GM21360 (cell line): ENCODE results near the gene TPGS1.

ENCODE experiments used
- ATAC-seq: cut with Tn5 transposase; IDR thresholded peaks from one replicate; pipeline ENCODE4 v1.9.1; 2021; ENCODE audit warnings: mild to moderate bottlenecking, moderate library complexity; ENCODE audit not compliant: unreplicated experiment

Gene TPGS1, protein sequence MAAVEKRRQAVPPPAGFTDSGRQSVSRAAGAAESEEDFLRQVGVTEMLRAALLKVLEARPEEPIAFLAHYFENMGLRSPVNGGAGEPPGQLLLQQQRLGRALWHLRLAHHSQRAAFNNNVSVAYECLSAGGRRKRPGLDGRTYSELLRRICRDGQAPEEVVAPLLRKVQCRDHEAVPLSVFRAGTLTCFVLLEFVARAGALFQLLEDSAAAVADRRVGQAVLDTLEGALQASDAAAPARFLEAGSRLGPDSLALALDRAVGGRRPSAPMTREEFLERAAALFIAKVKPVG

DNA sequence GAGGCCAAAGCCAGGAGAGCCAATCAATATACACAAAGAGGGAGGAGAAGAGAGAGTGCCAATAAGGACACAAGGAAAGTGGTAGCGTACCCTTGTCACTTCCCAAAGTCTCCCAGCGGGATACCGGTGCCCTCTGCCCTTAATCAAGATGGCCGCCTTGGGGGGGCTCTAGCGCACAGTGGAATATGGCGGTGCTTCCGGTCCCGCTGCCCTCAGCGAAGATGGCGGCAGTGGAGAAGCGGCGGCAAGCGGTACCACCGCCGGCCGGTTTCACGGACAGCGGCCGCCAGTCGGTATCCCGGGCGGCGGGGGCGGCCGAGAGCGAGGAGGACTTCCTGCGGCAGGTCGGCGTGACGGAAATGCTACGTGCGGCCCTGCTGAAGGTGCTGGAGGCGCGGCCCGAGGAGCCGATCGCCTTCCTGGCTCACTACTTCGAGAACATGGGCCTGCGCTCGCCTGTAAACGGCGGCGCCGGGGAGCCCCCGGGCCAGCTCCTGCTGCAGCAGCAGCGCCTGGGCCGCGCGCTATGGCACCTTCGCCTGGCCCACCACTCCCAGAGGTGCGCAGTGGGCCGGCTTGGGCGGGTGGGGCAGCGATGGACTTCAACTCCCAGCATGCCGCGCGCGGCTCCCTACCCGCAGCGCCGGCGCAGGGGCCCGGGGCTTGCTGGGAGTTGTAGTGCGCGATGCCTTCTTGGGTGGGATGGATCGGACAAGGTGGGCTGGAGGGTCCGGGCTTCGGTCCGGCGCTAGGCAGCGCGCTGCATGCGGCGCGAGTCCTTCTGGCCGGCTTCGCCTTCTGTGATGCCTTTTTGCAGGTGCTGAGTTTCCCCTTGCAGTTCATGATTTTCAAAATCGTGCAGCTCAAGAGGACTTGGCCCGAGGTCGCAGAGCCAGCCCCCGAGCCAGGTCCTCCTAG is at the start of gene TPGS1:
Gene TPGS1, plus strand, starts transcription at position 212 of the 918 bp plus-strand sequence. Its CDS starts 10 bp downstream, at position 222.
- peak; percentile 49 for ATAC-seq

DNA sequence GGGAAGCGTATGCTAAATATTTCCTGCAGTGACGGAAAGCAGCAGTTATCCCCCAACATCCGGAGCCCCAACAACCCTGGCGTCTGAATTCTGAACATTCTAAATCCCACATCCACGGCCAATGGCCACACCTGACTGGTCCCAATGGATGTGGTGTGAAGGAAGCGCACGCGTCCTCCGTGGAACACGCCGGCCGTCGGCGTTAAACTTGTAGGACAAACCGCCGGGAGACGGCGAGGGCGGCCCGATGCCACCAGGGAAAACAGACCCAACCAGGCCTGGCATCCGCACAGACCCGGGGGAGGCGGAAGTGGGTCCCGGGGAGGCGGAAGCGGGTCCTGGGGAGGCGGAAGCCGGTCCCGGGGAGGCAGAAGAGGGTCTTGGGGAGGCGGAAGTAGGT is 49.7 kb upstream of the TPGS1 start:
- no peak for ATAC-seq

DNA sequence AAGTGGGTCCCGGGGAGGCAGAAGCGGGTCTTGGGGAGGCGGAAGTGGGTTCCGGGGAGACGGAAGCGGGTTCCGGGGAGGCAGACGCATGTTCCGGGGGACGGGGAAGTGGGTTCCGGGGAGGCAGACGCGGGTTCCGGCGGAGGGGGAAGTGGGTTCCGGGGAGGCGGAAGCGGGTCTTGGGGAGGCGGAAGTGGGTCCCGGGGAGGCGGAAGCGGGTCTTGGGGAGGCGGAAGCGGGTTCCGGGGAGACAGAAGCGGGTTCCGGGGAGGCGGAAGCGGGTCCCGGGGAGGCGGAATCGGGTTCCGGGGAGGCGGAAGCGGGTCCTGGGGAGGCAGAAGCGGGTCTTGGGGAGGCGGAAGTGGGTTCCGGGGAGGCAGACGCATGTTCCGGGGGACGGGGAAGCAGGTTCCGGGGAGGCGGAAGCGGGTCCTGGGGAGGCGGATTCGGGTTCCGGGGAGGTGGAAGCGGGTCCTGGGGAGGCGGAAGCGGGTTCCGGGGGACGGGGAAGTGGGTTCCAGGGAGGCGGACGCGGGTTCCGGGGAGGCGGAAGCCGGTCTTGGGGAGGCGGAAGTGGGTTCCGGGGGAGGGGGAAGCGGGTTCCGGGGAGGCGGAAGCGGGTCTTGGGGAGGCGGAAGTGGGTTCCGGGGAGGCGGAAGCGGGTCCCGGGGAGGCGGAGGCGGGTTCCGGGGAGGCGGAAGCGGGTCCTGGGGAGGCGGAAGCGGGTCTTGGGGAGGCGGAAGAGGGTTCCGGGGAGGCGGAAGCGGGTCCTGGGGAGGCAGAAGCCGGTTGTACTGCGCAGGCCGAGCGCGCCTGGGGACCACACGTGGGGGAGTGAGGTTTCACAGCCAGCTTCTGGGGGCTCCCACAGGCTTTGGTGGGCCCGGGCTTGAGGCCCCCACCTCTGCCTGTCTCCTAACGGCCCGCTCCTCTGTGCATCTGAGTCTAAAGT is 48.9 kb upstream of the TPGS1 start:
- ATAC-seq, result no peak

DNA sequence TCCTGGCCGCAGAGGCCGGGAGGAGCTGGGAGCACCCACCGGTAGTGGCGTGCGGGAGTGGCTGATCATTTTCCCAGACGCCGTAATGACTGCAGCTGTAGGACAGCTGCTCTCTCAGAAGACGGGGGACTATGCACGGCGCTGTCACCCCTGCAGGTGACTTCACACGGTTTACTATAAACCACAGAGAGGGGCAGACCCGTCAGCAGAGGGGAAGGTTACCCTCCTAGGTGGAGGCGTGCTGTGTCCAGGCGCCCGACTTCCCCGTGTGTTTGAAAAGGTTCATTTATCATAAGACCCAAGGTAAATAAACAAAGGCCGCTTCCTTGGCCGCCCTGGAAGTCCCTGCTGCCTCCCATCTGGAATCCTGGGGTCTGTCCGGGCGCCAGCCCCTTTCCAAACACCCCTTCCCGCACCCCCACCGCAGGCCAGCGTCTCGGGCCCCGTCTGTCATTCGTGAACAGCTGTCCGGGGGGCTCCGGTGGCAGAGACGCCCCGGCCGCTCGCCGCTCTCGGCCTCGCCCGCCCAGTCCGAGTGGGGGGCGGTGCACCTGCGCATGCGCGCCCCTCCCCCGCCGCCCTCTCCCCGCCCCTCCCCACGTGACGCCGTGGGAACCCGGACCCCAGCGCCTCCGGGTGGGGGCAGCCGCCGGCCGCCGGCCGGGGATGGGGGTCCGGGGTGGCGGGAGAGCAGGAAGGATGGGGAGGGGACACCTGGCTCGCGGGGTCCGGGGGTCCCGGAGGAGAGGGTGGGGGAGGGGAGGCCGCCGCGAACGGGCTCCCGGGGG is 47.4 kb upstream of the TPGS1 start:
- no peak for ATAC-seq

DNA sequence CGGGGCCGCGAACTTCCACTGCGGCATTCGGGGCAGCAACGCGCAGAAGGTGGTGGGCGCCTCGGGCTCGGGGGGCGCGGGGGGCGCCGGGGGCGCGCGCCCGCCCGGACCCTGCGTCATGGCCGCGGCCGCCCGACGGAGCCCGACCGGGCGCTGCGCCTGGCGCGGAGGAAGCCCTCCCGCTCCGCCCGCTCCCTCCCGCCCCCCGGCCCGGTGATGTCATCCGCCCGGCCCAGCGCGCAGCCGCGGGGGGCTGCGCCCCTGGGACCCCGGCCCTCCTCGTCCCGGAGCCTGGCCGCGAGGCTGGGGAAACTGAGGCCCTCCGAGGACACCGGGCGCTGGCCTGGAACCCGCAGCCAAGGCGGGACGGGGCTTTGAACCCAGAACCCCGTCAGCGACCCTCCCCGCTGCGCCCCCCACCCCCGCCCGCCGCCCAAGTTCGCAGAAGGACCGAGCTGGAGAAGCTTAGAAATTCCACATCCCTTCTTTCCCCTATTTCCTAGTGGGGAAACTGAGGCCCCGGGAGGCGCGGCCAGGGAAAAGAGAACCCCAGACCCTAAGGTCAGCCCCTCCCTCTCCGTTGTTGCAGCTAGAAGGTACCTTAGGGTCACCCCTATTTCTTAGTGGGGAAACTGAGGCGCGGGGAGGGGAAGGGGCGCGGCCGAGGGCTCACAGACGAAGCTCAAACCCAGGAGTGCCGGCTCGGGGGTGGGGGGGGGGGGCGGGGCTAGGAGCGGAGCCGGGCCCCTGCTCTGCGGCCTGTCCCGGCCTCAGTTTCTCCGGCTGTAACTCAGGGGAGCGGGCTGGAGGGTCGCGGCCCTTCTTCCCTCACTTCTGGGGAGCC is 46.2 kb upstream of the TPGS1 start, which contains the start of gene SHC2:
Gene SHC2, minus strand, starts transcription at position 157 of the 844 bp plus-strand sequence. Its CDS starts 37 bp downstream, at position 120.
- ATAC-seq, result no peak

DNA sequence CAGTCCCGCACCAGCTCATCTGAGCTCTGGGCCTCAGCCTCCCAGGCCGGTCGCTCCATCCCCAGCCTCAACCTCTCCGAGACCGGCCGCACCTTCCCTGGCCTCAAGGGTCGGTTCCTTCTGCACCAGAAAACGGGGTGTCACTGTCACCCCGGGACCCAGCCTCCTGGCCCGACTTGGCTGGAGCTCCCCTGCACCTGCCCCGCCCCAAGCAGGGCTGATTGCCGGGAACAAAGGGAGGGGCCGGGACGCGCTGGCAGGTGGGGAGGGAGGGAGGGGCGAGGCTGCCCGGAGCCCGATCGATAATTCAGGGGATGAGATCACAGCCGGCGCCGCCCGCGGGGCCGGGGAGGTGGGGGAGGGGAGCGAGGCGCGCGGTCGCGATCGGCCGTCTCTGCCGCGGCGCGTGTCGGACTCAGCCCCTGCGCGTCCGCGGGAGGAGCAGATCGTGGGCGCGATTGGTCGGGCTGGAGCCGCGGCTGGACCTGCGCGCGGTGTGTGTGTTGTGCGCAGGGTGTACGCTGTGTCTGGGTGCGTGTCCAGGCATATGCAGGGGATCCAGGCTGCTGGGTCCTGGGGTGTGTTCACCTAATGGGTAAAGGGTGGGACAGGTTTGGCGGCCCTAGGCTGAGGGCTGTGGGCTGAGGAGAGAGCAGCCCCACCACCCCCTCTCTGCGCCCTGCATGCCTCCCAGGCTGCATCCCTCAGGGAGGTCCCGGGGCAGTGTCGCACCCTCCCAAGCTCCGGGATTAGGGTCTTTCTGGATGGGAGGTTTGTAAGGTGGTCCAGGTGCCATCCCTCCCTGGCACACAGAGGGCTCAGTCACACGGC is 45.4 kb upstream of the TPGS1 start:
- ATAC-seq, result no peak

DNA sequence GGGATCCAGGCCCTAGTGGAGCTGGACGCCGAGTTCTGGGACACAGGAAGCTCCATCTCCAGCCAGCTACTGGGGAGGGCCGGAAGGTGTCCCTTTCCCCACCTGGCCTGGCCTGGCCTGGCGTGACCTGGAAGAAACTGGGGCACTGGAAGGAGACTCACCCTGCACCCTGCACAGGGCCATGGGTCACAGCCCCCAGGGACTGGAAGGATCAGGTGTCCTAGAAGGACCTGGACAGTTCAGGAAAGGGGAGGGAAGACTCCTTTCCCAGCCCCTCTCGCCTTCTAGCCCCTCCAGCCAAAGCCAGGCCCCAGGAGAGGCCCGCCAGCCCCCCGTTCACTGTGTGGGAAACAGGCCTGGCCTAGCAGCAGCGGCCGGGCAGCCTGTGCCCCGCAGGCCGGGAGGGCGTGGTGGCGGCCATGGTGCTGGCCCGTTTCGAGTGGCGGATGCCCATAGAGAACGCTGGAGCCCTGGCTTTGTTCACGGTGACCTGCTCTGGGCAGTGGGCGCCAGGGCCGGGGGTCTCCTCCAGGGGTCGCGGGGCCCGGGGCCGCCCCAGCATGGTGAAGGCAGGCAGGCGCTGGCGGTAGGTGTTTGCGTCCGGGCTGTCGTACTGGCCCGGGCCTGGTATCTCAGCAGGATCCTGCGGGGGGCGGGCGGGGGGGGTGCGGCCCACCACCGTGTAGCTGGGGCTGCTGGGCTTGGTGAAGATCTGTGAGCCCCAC is 43.7 kb upstream of the TPGS1 start:
- no peak for ATAC-seq

DNA sequence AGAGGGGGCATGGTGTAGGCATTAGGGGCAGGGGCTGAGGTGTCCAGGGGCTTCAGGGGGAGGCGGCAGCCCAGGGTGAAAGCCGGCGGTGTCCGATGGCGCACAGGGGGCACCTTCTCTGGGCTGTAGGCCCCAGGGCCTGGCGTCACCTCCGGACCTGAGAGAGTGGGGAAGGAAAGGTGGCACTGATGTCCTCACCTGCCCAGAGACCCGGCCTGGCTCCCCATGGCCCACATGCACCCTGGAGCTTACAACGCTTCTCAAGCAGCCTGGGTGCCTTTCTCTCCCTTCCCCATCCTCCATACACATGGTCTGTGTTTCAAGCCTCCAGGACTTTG is 43.1 kb upstream of the TPGS1 start:
- ATAC-seq, result no peak

DNA sequence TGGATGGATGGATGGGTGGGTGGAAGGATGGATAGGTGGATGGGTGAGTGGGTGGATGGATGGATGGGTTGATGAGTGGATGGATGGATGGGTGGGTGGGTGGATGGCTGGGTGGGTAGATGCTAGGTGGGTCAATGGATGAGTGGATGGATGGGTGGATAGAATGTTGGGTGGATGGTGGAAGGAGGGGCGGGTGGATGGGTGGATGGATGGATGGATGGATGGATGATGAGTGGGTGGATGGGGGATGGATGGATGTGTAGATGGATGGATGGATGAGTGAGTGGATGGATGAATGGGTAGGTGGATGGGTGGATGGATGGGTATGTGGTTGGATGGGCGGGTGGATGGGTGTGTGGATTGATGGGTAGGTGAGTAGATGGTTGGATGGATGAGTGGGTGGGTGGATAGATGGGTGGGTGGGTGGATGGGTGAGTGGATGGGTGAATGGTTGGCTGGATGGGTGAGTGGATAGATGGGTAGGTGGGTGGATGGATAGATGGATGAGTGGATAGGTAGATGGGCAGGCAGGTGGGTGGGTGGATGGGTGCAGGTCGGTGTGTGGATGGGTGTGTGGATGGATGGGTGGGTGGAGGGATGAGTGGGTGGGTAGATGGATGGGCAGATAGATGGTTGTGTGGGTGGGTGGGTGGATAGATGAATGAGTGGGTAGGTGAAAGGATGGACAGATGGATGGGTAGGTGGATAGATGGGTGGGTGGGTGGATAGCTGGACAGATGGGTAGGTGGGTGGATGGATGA is 42.1 kb upstream of the TPGS1 start:
- no peak for ATAC-seq

DNA sequence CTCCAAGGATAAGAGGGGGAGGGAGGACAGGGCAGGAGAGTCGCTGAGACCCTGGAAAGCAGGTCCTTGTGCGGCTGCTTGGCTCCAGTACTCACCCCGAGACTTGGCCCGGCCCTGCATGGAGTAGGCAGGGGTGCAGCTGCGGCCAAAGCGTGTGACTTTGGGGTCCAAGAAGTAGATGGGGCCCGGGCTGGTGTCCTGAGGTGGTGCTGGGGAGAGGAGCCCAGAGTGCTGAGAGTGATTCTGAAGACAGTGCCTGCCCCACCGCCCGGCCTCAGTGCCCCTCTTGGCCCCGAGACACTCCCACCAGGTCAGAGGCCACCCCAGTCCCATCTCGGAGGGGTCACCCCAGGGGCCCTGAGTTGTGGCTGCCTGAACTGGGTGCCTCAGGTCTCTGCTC is 39.7 kb upstream of the TPGS1 start:
- no peak for ATAC-seq

DNA sequence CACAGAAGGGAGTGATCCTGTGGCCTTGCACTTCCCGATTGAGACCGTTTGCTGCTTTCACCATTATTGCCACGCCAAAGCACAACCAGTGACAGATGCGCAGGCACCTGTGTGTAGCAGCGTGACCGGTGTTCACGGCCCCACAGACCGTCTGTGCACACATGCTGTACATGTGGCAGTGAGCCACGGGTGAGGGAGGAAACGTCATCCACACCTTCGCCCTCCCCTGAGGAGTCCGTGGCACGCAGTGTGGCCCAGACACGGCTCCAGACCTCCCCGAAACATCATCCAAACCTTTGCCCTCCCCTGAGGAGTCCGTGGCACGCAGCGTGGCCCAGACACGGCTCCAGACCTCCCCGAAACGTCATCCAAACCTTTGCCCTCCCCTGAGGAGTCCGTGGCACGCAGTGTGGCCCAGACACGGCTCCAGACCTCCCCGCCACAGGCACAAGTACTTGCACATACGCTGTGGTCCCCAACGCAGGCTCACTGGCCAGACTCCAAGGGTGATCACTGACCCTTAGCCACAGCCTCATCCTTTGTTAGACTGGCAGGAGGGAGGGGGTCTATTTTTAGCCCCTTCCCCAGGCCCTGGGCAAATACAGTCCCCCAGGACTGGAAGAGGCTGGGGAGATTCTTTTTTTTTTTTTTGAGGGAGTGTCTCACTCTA is 38.6 kb upstream of the TPGS1 start:
- ATAC-seq, result no peak

DNA sequence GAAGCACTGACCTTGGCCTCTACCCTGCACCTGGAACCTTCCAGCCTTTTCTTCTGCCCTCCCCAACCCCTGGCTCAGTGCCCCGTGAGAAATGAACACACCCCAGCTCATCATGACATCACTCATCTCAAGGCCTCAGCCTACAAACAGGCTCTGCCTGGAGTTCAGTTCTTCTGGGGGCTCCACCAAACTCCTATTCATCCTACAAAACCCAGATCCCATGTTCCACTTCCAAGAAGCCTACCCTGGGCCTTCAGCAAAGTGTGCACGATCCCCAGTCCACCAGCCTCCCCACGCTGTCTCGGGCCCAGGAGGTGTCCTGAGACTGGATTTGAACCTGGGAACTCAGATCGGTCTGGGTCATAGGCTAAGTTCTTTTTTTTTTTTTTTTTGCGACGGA is 37.5 kb upstream of the TPGS1 start:
- ATAC-seq, result no peak

DNA sequence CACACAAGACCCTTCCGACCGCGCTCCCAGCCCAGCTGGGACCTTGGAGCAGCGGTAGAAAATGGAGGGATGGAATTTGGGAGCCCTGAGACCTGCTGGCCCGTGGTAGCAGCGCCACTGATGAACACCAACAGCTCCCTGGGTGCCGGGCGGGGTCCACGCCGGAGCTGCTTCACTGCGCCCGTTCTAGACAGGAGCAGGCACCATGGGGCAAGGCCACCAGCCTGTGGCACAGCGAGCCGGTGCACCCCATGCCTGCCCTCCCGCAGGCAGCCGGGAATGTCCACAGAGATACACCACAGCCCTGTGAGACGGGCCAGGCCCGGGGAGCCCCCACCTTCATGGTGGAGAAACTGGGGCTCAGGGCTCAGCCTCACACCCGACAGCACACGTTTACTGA is 36.6 kb upstream of the TPGS1 start:
- ATAC-seq, result no peak

DNA sequence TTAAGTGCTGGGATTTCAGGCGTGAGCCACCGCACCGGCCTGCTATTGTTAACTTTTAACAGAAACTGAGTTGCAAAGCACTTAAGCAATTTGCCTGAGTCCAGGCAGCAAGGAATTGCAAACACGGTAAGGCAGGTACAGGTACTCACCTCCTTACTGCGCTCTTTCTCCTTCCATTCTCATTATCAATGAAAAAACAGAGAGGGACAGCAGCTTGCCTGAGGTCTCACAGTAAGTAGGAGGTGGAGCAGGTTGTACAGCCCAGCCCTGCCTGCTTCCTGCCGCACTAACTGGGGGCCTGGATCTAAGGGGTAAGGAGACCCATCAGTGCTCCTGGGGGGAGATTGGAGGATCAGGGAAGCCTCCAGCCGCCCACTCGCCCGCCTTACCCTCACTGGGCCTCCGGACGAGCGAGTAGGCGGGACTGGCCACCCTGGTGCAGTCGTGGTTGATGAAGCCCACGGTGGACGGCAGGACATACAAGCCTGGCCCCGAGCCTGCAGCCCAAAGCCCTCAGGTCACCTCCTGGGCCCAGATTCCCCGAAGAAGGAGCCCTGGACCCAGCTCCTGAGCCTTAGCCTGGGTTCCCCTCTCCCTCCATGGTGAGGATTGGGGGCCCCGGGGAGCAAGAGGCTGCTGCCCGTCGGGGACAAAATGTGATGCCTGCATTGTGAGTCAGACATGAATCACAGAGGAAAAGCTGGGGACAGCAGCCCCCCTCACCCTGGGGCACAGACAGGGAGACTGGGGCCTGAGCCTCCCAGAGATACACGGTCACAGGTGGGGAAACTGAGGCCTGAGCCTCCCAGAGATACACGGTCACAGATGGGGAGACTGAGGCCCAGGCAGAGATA is 35.1 kb upstream of the TPGS1 start:
- ATAC-seq, result no peak
